Astrocyte (in vitro differentiated cells and primary cell): ENCODE results near the gene PHF13.

ENCODE experiments used
- CTCF ChIP-seq: IDR thresholded peaks from 2 replicates; pipeline ENCODE4 v1.5.1; 2011; ENCODE audit warnings: low read depth, mild to moderate bottlenecking, inconsistent platforms, low read length, moderate library complexity; ENCODE audit not compliant: insufficient read depth
- EZH2 ChIP-seq: IDR thresholded peaks from 2 replicates; pipeline ENCODE4 v1.6.1; 2012; ENCODE audit warnings: mild to moderate bottlenecking, low read length, inconsistent platforms; ENCODE audit not compliant: insufficient read depth

- TF ChIP-seq CTCF (no peak), EZH2 (no peak)
These were observed 18.4 kb upstream of the PHF13 start for GRCh38 chr1:6594977-6595740.
